Right lobe of liver (tissue), 4 donors: Measurements from ENCODE around the gene KIF26A.

Experiments
- CTCF ChIP-seq, 4 donors: fragments of 200-600 bp in 3 of 4; fragments of 450-650 bp in 1 of 4; IDR thresholded peaks; one replicate each; pipeline versions ENCODE4 v1.5.1 to v1.8.0; 2016 to 2022; ENCODE audit warnings: antibody characterized with exemption in 4 of 4, mild to moderate bottlenecking in 2 of 4
- POLR2A ChIP-seq: fragments of 450-650 bp; IDR thresholded peaks from one replicate; pipeline ENCODE4 v1.6.1; 2017; ENCODE audit warnings: antibody characterized with exemption, mild to moderate bottlenecking
- donor health status: DM: no; HTN: no; CAD: no.
- donor health status: DM: no; HTN: no; CAD: no.
- donor health status: DM: no; HTN: yes; CAD: no.

GRCh38 chr14:104201063-104201462 is 62.7 kb downstream of the KIF26A start:
- TF ChIP-seq CTCF (IDR thresholded peaks at IDR 0.05) (no peak), POLR2A (no peak)
